ENCODE data around the gene EVA1A.

Gene EVA1A

GRCh38 chr2:75539955-75540716, 20.6 kb downstream of the EVA1A start:
- DNase-seq, result no peak

GRCh38 chr2:75538521-75539490, 21.9 kb downstream of the EVA1A start:
- no peak for DNase-seq

GRCh38 chr2:75537658-75538057, 23.1 kb downstream of the EVA1A start:
- no peak for DNase-seq

GRCh38 chr2:75533135-75533534, 27.6 kb downstream of the EVA1A start:
- no peak for DNase-seq

DNA sequence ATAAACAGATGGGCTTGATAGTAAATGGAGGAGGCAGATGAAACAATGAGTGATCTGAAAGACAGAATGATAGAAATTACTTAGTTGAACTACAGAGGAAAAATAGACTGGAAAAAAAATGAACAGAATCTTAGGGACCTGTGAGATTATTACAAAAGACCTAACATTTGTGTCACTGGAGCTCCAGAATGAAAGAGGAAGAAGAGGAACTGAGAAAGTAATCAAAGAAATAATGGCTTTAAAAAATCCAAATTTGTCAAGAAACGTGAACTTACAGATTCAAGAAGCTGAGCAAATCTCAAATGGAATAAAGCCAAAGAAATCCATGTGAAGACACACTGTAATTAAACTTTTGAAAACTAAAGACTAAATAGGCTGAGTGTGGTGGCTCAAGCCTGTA, 28.3 kb downstream of the EVA1A start:
- no peak for DNase-seq

DNA sequence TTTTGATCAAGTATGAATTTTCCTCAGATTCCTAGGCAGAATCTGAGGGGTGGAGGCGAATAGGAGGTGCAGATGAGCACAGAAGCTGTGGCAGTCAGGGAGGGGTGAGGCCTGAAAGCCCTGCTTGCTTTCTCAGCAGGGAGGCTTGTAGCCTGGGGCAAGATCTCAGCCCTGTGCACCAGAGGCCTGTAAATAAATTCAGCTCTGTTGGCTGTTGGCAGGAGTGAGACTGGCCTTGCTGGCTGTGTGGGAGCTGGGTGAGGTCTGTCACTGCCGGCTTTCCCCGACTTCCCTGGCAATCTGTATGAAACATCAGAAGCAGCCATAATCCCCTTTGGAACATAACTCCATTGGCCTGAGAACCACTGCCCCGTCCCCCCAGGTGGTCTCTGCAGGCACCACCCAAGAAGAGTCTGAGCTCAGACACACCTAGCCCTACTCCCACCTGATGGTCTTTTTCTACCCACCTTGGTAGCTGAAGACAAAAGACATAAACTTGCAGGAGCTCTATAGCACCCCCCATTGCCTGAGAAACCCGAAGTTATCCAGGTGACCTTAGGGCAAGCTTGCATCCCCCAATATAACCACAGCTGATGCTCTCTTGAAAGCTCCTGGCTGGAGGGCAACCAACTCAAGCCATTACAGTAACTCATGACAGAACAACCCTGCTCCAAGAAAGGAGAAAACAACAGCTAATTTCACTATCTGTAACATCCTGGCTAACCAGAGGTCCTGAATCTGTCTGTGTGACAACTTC, 32.3 kb downstream of the EVA1A start:
- no peak for DNase-seq

DNA sequence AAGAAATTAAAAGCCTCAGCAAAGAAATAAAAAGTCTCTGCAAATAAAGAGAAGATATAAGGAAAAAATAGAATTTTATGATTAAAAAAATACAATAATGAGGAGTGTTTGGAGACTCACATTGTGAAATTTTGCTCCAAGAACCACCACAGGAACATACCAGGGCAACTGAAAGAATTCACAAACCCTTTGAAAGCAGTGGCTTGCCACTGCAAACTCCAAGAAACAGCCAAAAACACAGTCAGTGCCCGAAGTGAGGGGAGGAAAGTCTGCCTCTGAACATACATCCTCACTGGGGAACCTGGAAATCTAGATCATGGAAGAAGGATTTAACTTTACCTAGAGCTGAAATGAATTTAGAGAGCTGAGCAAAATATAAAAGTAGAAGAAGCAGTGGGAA, 33.1 kb downstream of the EVA1A start:
- DNase-seq, result no peak

DNA sequence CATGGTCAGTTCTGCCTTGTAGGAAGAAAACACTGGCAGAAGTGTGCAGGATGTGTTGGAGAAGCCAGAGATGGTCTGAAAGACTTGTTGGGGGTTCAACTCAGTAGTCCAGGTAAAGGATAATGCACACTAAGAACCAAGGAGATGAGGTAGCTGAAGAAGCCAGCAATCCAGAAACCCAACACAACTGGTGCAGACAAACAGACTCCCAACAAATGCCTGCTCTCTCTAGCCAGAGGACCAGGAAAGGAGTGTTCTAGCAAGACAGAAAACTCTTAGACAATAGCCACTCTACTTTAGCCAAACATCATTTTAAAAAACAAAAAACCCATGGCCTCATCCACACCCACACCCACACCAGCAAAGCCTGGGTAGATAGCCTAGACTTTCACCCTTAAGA, 33.9 kb downstream of the EVA1A start:
- DNase-seq, result no peak

DNA sequence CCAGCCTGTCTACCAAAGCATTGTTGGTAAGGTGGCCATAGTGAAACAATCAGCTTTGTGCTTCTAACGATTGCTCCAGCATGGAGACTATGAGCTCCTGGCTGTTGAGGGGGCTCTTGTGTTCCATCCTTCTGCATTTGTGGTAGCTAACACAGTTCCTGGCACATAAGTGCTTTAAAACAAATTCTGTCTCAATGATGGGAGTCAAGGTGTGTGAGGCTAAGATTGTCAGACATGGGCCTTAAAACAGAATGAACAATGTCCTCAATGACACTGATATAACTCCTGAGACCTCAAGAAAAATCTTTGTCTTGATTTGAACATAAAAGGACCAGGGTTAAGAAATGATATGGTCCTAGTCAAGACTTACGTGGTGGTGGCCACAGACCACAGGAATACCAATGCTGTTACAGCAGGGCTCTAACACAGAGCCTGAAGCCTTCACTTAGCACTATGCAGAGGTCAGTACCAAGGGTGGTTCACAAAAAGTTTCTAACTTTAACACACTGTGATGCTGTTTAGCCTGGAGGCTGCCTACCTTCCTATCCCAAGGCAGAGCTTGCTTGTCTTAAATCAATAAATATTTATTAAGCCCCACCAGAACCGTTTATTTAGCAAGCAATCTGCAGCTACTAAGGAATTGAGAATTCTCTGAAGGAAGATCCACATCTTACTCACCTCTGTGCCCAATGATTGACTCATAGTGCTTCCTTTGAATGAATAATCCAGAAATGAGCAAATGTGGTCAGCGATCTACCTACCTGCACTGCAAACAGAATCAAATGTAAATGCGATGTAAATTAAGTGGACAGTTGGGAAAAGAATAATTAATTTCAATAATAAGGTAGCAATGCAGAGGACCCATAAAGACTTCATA, 35.1 kb downstream of the EVA1A start:
- no peak for DNase-seq

DNA sequence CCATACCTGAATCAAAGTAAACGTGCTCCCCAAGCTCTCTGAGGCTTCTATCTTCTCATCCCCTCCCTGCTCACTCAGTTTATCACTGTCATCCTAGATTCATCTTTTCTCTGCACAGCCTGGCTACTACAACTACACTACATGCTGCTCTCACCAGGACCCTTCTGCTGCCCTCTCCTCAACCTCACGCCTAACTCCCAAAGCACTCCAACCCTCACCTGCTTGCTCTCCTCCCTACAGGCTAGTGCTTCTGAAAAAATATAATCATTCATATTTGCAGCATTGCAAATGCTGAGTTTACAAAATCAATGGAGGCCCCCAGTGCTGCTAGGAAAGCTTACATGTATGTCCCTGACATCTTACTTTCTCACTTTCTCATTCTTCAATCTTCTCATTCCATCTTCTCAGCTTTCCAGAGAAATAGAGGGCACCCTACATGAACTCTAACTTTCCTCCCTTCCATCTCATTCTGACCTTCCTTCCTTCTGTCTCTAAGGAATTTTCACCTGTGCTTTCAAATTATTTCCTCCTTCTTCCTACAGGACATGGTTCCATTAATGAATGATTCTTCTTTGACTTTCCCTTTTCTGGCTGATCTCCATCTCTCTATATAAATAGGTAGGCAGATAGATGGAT, 36.3 kb downstream of the EVA1A start:
- DNase-seq, result no peak

- no peak for DNase-seq
These were observed 37.1 kb downstream of the EVA1A start for GRCh38 chr2:75523313-75524275.

DNA sequence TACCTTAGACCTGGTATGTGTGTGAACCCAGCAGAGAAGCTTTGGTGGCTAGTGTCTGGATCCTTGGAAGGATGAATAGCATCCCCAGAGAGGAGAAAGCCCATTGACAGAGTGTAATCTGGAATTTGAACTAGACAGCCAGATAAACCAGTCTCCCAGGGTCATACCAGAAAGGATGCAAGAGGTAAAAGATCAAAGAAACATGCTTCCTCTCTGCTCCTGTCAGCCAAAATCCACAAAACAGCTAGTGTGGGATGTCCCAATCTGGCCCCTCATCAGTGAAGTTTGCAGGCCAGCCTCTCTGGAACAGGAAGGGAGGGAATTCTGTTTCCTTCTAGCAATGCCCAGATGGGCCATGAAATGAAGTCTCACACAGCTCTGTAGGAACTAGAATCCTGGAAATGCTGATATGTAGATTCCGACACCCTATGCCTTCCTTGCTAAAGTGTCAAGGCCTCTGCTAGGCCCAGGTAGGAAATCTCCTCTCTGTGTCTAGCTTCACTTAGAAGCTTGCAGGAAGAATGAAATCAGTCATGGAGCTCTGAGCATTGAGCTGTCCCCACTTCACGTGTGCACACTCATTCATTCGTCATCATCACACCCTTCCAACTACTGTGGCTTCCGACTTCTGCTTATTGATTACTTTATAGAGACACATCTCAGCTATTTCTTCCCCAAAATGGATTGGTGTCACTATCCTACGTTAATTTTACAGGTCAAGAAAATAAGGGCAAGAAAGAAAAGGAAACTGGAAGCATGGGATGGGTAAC, 38.0 kb downstream of the EVA1A start:
- no peak for DNase-seq

- DNase-seq, result no peak
These were observed 39.4 kb downstream of the EVA1A start for GRCh38 chr2:75521225-75521872.

DNA sequence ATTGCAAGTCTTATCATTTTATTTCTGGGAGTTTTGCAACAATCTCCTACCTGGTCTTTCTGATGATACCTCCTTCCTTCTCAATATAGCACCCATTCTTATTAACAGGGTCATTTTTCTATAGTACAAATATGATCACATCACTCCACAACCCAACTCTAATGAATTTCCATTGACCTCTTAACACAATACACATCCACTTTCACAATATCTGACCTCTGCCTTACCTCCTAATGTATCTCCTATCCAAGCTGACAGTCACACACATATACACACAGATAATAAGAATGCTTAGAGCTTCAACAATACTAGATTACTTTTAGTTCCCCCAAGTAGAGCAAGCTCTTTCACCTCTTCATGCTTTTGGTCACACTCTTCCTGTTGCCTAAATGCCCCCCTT, 40.9 kb downstream of the EVA1A start:
- no peak for DNase-seq

- no peak for DNase-seq
These were observed 41.9 kb downstream of the EVA1A start for GRCh38 chr2:75518638-75519465.

GRCh38 chr2:75517547-75518230, 43.0 kb downstream of the EVA1A start:
- no peak for DNase-seq

Data from stimulated activated CD4-positive, alpha-beta T cell treated with anti-CD3 and anti-CD28 coated beads, Interleukin-1b, Interleukin-23, amount 100 ng/mL, for 48 hours (primary cell).